Bronchial epithelial cell (primary cell): ENCODE results near the gene PXDN. TPM values are rescaled to one million over a fixed set of nuclear protein-coding genes. Genes with fewer than 3 reads are reported as not detected.
A peak's percentile ranks its signal among the peaks of the same experiment; 100 is the strongest.

ENCODE experiments used
- DNase-seq: peaks from one replicate; pipeline ENCODE4 v3.0.0-alpha.2; 2010; ENCODE audit warnings: low read depth
- FAIRE-seq: peaks from 2 replicates; lab custom pipeline; 2011; peaks lifted over from hg19 to GRCh38; lab: Jason Lieb, UNC
- H3K27me3 ChIP-seq: 2 replicates; pipeline ENCODE4 v1.5.1; 2011; ENCODE audit warnings: low read length; ENCODE audit not compliant: control insufficient read depth, insufficient read depth
- H3K36me3 ChIP-seq: 2 replicates; pipeline ENCODE4 v1.5.1; 2011; ENCODE audit warnings: low read length; ENCODE audit not compliant: control insufficient read depth, insufficient read depth
- H3K4me3 ChIP-seq: 2 replicates; pipeline ENCODE4 v1.5.1; 2011; ENCODE audit warnings: mild to moderate bottlenecking, low read depth, low read length, control low read depth
- total RNA-seq: library from RNA; depleted of rRNA; stranded (reverse); fragments of >200 nt; gene quantifications from 2 replicates; pipeline ENCODE4 v1.2.1, GENCODE V29; 2014
- TF ChIP-seq, protein P1 (sequence below): IDR thresholded peaks from 2 replicates; pipeline ENCODE4 v1.5.1; 2011; ENCODE audit warnings: mild to moderate bottlenecking, moderate library complexity, low read length, control low read depth, inconsistent platforms; ENCODE audit not compliant: insufficient read depth, severe bottlenecking

The PXDN gene
- total RNA-seq, 1 donor from 2014 or later = 34.0 TPM

DNA sequence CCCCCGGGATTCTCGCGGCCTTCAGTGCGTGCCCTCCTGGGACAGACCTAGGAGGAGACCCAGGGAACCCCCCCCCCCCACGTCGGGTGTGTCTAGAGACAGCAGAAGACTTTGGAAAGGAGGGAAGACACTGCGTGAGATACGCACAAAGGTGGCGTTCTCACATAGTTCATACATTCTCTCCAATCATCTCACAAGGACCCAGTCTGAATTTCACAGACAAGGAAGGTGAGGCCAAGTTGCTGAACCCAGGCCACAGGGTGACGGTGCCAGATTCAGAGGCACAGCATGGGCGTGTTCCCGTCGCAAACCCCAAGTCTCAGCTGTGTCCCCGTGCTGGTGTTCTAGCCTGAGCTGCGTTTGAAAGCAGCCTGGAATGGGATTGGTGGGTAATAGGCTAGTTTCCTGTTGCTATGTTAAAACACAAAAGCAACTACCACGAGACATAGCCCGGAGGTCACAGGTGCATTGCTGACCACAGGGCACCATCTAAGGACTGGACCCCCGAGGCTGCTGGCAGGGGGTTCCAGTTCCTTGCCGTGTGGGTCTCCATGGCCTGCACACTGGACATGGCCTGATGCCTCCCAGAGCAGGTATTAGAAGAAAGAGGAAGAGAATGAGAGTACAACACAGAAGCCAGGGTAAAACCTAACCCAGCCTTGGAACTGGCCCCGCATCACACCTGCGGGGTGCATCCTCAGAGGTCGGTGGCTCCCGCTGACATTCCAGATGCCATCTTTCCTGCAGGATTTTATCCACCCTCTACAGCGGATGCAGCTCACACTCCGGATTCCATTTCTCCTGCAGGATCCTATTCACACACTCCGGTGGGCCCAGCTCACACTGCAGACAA lies 1.1 kb upstream of the PXDN start:
- TF ChIP-seq, protein P1, sequence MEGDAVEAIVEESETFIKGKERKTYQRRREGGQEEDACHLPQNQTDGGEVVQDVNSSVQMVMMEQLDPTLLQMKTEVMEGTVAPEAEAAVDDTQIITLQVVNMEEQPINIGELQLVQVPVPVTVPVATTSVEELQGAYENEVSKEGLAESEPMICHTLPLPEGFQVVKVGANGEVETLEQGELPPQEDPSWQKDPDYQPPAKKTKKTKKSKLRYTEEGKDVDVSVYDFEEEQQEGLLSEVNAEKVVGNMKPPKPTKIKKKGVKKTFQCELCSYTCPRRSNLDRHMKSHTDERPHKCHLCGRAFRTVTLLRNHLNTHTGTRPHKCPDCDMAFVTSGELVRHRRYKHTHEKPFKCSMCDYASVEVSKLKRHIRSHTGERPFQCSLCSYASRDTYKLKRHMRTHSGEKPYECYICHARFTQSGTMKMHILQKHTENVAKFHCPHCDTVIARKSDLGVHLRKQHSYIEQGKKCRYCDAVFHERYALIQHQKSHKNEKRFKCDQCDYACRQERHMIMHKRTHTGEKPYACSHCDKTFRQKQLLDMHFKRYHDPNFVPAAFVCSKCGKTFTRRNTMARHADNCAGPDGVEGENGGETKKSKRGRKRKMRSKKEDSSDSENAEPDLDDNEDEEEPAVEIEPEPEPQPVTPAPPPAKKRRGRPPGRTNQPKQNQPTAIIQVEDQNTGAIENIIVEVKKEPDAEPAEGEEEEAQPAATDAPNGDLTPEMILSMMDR = no peak

DNA sequence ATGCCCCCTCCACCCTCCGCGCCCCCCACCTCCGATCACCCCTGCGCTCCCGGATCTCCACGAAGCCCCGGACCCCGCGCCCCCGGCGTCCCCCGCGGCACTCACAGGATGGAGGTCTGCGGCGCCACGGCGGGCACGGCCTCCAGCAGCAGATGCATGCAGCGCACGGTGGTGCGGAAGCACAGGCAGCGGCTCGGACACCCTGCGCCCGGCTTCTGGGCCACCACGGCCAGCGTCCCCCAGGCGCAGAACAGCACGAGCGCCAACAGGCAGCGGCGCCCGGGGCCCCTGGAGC lies 217 bp downstream of the PXDN start:
- Histone ChIP-seq H3K36me3 (peaks cover under 1% of the 10 kb centered on the region), H3K4me3 (peak overlapping the region; percentile 61), H3K27me3 (peaks cover 4% of the 10 kb centered on the region)
- DNase-seq (no peak), FAIRE-seq (no peak)
- TF ChIP-seq, protein P1 = no peak

More for the DNA sequence above, 1.1 kb upstream of the PXDN start:
- Histone ChIP-seq H3K27me3 (peaks cover 4% of the 10 kb centered on the region), H3K36me3 (no peaks in the 10 kb centered on the region), H3K4me3 (peak overlapping the region; percentile 61)
- DNase-seq (no peak), FAIRE-seq (no peak)

DNA sequence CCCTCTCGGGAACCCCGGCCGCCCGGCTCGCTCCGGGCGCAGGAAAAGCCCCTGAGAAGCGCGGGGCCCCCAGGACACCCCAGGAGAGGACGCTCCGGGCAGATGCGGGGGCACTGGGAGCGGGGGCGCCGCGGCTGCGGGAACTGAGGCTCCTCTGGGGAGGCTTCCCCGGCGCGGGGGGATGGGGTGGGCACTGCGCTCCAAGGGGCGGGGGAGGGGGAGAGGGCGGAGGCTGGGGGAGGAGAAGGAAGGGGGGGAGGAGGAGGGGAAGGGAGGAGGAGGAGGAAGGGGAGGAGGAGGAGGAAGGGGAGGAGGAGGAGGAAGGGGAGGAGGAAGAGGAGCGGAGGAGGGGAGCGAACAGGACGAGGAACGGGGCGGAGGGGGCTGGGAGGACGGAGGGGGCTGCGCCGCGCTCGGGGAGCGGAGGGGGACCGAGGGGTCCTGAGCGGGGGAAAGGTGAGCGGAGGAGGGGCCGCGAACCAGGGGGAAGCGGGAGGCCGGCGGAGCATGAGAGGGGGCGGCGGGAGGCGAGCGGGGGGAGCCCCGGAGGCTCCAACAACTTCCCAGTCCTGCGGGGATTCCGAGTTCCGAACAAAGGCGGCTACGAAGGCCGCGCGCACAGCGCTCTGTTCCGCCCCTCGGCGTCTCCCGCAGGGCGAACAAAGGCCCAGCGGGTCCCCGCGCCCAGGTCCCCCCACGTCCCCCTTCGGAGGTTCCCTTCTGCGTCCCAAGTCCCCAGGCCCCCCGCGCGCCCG lies 742 bp downstream of the PXDN start:
- TF ChIP-seq, protein P1 = no peak
- Histone ChIP-seq H3K27me3 (peaks cover 4% of the 10 kb centered on the region), H3K36me3 (peaks cover 2% of the 10 kb centered on the region), H3K4me3 (peak overlapping the region; percentile 61)
- FAIRE-seq = no peak
- DNase-seq = no peak

DNA sequence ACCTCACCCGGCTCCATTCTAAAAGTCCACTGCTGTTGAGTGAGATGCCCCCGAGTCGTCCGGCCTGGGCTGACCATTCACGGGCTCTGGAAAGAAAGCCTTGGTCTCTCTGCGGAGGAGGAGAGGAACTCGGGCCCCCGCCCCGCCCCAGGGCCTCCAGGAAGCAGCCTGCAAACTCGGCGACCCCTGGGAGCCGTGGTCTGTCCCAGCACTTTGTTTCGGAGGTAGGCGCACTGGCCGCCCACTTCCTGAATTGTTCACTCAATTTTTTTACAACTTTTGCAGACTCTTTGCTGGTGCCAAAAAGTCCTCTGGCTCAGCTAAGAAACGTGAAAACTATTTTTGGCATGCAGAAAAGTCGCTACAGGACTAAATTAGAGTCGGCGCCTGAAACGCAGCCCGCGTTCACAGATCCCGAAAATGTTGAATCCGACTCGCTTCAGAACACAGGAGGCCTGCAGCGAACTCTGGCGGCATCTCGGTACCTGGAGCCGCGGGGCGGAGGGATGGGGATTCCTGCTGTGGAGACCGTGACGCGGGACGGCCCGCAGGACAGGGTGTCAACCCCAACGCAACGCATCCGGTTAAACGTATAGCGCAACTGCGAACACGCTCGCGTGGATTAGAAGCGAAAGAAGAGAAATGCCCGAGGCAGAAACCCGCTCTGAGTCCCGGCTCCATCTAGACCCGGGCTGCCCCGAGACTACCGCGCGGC lies 1.5 kb downstream of the PXDN start:
- H3K27me3 ChIP-seq = peaks cover 2% of the 10 kb centered on the region
- H3K36me3 ChIP-seq = peaks cover 2% of the 10 kb centered on the region
- DNase-seq = peak; percentile 79
- FAIRE-seq = no peak
- peak overlapping the region; percentile 61 for H3K4me3 ChIP-seq
- TF ChIP-seq, protein P1 = peak; percentile 81

DNA sequence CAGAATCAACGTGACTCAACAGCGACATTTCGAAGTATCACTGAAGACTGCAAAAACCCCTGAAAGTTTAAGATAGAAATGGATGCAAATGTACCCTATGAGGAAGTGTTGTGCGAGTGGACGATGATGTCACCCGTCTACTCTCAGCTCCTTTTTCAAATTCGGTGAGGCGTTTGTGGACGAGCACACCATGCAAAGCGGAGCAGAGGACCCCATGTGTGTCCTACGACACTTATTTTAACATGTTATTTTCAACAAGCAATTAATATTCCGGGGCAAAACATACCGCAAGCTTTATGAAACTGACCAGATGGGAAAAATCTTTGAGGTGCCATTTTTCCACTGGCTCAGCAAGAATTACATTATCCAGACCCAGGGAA lies 2.0 kb downstream of the PXDN start:
- TF ChIP-seq, protein P1 = no peak
- no peak overlapping the region for H3K4me3 ChIP-seq
- DNase-seq (no peak), FAIRE-seq (no peak)
- peaks cover 2% of the 10 kb centered on the region for H3K36me3 ChIP-seq
- H3K27me3 ChIP-seq = no peaks in the 10 kb centered on the region
